ENCODE measurements around the gene PCAT6. TPM values are rescaled to one million over a fixed set of nuclear protein-coding genes. Genes with fewer than 3 reads are reported as not detected.
A peak's percentile ranks its signal among the peaks of the same experiment; 100 is the strongest.

Gene PCAT6
- total and polyA plus RNA-seq, 2 donors (not counting 1 experiment from before 2014, with no cell fraction given) = 1.1 to 1.6 TPM

GRCh38 chr1:202852163-202852904 lies 41.6 kb downstream of the PCAT6 start:
- Histone ChIP-seq H2AFZ (ENCODE audit: insufficient read depth, low read depth, low read length, poor library complexity, severe bottlenecking) (peak overlapping the region; percentile 42), H3K4me1 (ENCODE audit: control insufficient read depth in 2 of 2, insufficient read depth in 2 of 2, low read length in 2 of 2) (peaks cover 6 to 22% of the 10 kb centered on the region in 2 donors), H3K9me3 (ENCODE audit: control extremely low read depth in 1 of 3, control insufficient read depth in 2 of 3, insufficient read depth in 1 of 3, low read length in 2 of 3) (no peaks in the 10 kb centered on the region), H3K36me3 (replicated peaks in 1 of 2; ENCODE audit: control extremely low read depth in 1 of 2, control insufficient read depth in 1 of 2, extremely low read depth in 1 of 2, insufficient read depth in 2 of 2, low read length in 1 of 2) (no peaks in the 10 kb centered on the region), H3K4me3 (ENCODE audit: control extremely low read depth in 1 of 5, extremely low read depth in 1 of 5, insufficient read depth in 1 of 5, low read depth in 2 of 5, low read length in 4 of 5) (no peak overlapping the region), H4K20me1 (ENCODE audit: control insufficient read depth, insufficient read depth, low read length, poor library complexity, severe bottlenecking) (no peaks in the 10 kb centered on the region), H3K27ac (ENCODE audit: low read length in 2 of 2) (no peak overlapping the region), H3K9ac (ENCODE audit: low read length) (no peak overlapping the region), H3K79me2 (ENCODE audit: control insufficient read depth, insufficient read depth, low read length) (no peaks in the 10 kb centered on the region), H3K27me3 (replicated peaks in 1 of 4; ENCODE audit: control extremely low read depth in 1 of 4, control insufficient read depth in 3 of 4, insufficient read depth in 4 of 4, low read length in 3 of 4) (no peaks in the 10 kb centered on the region), H3K4me2 (replicated peaks; ENCODE audit: low read depth, low read length, poor library complexity, severe bottlenecking) (no peak overlapping the region)
- ChIA-PET POLR2A (no interaction called here), CTCF (interaction anchor here (0.6 kb wide), 2 partner anchors 56 to 67 kb away, joined by 3 read pairs; no protein-coding TSS in a partner anchor)
- no peaks in the 10 kb centered on the region for H3K9me3 Mint-ChIP-seq (ENCODE audit: insufficient read depth)
- no peak for TF ChIP-seq EZH2 (IDR thresholded peaks at IDR 0.05; ENCODE audit: borderline replicate concordance, insufficient read depth, low read depth, low read length, poor library complexity, severe bottlenecking)
- TF ChIP-seq CTCF (IDR thresholded peaks at IDR 0.05) = peak; percentile 32
- intact Hi-C loops (cut with micrococcal nuclease) = no loop called here
- peak; percentile 36 for DNase-seq
- no peaks in the 10 kb centered on the region for H3K27me3 Mint-ChIP-seq
- H3K27ac Mint-ChIP-seq = no peak overlapping the region
- WGBS (ENCODE audit: insufficient coverage) = 74% methylated on average over 14 of the region's 15 CpGs
- H3K4me1 Mint-ChIP-seq = peaks cover 28% of the 10 kb centered on the region
- ATAC-seq (ENCODE audit: low read depth) = peak; percentile 49
- H3K4me3 Mint-ChIP-seq = no peak overlapping the region

GRCh38 chr1:202854787-202855186 lies 44.0 kb downstream of the PCAT6 start:
- no peaks in the 10 kb centered on the region for H3K9me3 ChIP-seq (ENCODE audit: control extremely low read depth in 1 of 3, control insufficient read depth in 2 of 3, insufficient read depth in 1 of 3, low read length in 2 of 3)
- no peak overlapping the region for H3K4me3 ChIP-seq (ENCODE audit: control extremely low read depth in 1 of 5, extremely low read depth in 1 of 5, insufficient read depth in 1 of 5, low read depth in 2 of 5, low read length in 4 of 5)
- H4K20me1 ChIP-seq (ENCODE audit: control insufficient read depth, insufficient read depth, low read length, poor library complexity, severe bottlenecking) = no peaks in the 10 kb centered on the region
- no peak overlapping the region for H3K9ac ChIP-seq (ENCODE audit: low read length)
- intact Hi-C loops (cut with micrococcal nuclease) = no loop called here
- ChIA-PET CTCF (no interaction called here), POLR2A (no interaction called here)
- H3K27me3 ChIP-seq (replicated peaks in 1 of 4; ENCODE audit: control extremely low read depth in 1 of 4, control insufficient read depth in 3 of 4, insufficient read depth in 4 of 4, low read length in 3 of 4) = peaks cover 0 to 4% (median under 1%) of the 10 kb centered on the region in 4 experiments
- ATAC-seq (ENCODE audit: low read depth) = no peak
- DNase-seq = no peak
- no peak overlapping the region for H2AFZ ChIP-seq (ENCODE audit: insufficient read depth, low read depth, low read length, poor library complexity, severe bottlenecking)
- TF ChIP-seq EZH2 (IDR thresholded peaks at IDR 0.05; ENCODE audit: borderline replicate concordance, insufficient read depth, low read depth, low read length, poor library complexity, severe bottlenecking) = no peak
- no peak for TF ChIP-seq CTCF (IDR thresholded peaks at IDR 0.05)
- WGBS (ENCODE audit: insufficient coverage) = 96% methylated on average over 8 of the region's 8 CpGs
- no peaks in the 10 kb centered on the region for H3K9me3 Mint-ChIP-seq (ENCODE audit: insufficient read depth)
- no peak overlapping the region for H3K4me3 Mint-ChIP-seq
- no peaks in the 10 kb centered on the region for H3K79me2 ChIP-seq (ENCODE audit: control insufficient read depth, insufficient read depth, low read length)
- no peak overlapping the region for H3K27ac Mint-ChIP-seq
- H3K4me1 Mint-ChIP-seq = peaks cover 13% of the 10 kb centered on the region
- peaks cover 2% of the 10 kb centered on the region for H3K27me3 Mint-ChIP-seq
- H3K27ac ChIP-seq (ENCODE audit: low read length in 2 of 2) = no peak overlapping the region
- H3K36me3 ChIP-seq (replicated peaks in 1 of 2; ENCODE audit: control extremely low read depth in 1 of 2, control insufficient read depth in 1 of 2, extremely low read depth in 1 of 2, insufficient read depth in 2 of 2, low read length in 1 of 2) = no peaks in the 10 kb centered on the region
- H3K4me1 ChIP-seq (ENCODE audit: control insufficient read depth in 2 of 2, insufficient read depth in 2 of 2, low read length in 2 of 2) = peaks cover 6 to 12% of the 10 kb centered on the region in 2 donors
- no peak overlapping the region for H3K4me2 ChIP-seq (replicated peaks; ENCODE audit: low read depth, low read length, poor library complexity, severe bottlenecking)
